Peyer's patch (tissue), 4 donors: Measurements from ENCODE around the gene IL34. TPM values are rescaled to one million over a fixed set of nuclear protein-coding genes. Genes with fewer than 3 reads are reported as not detected.

Source experiments
- DNase-seq, 3 donors: peaks; one replicate each; pipeline ENCODE4 v3.0.0-alpha.2; 2017 to 2019
- H3K27ac ChIP-seq, 4 donors: fragments of 200-600 bp; sonication (generic); one replicate each; pipeline ENCODE4 v1.5.1; 2016 to 2019
- H3K27me3 ChIP-seq, 2 donors: fragments of 200-600 bp; sonication (generic); one replicate each; pipeline ENCODE4 v1.5.1; 2019
- H3K36me3 ChIP-seq, 3 donors: fragments of 200-600 bp; sonication (generic); one replicate each; pipeline ENCODE4 v1.5.1; 2016 to 2019
- H3K4me1 ChIP-seq, 4 donors: fragments of 200-600 bp; sonication (generic); one replicate each; pipeline ENCODE4 v1.5.1; 2016 to 2019
- H3K4me3 ChIP-seq, 4 donors: fragments of 200-600 bp; sonication (generic); 1 replicate in 3 of 4; 2 replicates in 1 of 4; pipeline ENCODE4 v1.5.1; 2016 to 2019; ENCODE audit warnings: mild to moderate bottlenecking in 1 of 4
- H3K9me3 ChIP-seq, 4 donors: fragments of 200-600 bp; sonication (generic); one replicate each; pipeline ENCODE4 v1.5.1; 2016 to 2019; ENCODE audit warnings: mild to moderate bottlenecking in 1 of 4
- POLR2A ChIP-seq, 2 donors: fragments of 450-650 bp; IDR thresholded peaks; one replicate each; pipeline ENCODE4 v1.5.1; 2017; ENCODE audit warnings: antibody characterized with exemption in 2 of 2, mild to moderate bottlenecking in 2 of 2, moderate library complexity in 2 of 2
- total RNA-seq, 4 donors: library from RNA; depleted of rRNA; stranded (reverse); fragments of >200 nt; gene quantifications; one replicate each; pipeline ENCODE4 v1.1.0, GENCODE V29; 2016
- TF ChIP-seq, protein P1 (sequence below), 6 experiments: fragments of 450-650 bp in 4 of 6; fragments of 200-600 bp in 2 of 6; sonication (generic) in 1 of 6; IDR thresholded peaks; one replicate each; pipeline ENCODE4 v1.5.1; 2017 to 2019; ENCODE audit warnings: antibody characterized with exemption in 6 of 6, mild to moderate bottlenecking in 3 of 6, moderate library complexity in 1 of 6

IL34 gene
- total RNA-seq, 4 donors from 2014 or later: 1.6 to 23.1 (median 2.6) TPM

DNA sequence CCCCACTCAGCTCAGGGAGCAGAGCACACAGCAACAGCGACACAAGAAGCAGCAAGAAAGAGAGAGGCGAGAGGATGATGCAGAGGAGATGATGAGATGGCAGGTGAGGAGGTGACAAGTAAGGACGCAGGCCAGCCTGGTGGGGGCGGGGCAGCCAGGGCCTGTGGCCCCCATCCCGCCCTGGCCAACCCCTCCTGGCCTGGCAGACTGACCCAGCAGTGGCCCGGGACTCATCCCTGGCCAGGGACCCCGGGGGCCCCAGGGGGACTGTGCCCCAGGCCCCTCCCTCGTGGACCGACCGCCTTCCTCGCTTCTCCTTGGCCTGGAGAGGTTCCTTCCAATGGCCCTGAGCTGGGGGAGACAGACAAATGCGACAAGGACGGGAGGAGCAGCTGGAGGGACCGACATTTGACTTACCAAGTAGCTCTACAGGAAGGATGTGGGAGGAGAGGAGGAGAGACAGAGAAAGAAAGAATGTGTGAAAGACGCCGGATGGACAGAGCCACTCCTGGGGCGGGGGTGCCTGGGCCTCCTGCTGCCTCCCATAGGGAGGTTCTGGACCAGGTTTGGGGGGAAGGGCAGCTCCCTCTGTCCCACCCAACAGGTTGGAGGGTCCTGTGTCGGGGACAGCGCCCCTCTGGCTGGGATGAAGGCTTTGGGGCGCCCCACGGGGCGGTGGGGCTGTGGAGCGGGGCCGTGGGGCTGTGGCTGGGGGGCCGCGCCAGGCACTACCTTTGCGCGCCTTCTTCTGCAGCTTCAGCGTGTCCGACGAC, 32.7 kb downstream of the IL34 start:
- H3K9me3 ChIP-seq: no peaks in the 10 kb centered on the region
- H3K4me3 ChIP-seq: no peak overlapping the region
- peaks cover 0 to 37% (median 0%) of the 10 kb centered on the region in 4 donors for H3K4me1 ChIP-seq
- no peaks in the 10 kb centered on the region for H3K27me3 ChIP-seq
- peak overlapping the region in 1 of 4 donors; percentile 10 for H3K27ac ChIP-seq
- H3K36me3 ChIP-seq: peaks cover 0 to 47% (median 0%) of the 10 kb centered on the region in 3 donors
- no peak for DNase-seq
- no peak for TF ChIP-seq POLR2A (IDR thresholded peaks at IDR 0.05)
- TF ChIP-seq, protein P1, sequence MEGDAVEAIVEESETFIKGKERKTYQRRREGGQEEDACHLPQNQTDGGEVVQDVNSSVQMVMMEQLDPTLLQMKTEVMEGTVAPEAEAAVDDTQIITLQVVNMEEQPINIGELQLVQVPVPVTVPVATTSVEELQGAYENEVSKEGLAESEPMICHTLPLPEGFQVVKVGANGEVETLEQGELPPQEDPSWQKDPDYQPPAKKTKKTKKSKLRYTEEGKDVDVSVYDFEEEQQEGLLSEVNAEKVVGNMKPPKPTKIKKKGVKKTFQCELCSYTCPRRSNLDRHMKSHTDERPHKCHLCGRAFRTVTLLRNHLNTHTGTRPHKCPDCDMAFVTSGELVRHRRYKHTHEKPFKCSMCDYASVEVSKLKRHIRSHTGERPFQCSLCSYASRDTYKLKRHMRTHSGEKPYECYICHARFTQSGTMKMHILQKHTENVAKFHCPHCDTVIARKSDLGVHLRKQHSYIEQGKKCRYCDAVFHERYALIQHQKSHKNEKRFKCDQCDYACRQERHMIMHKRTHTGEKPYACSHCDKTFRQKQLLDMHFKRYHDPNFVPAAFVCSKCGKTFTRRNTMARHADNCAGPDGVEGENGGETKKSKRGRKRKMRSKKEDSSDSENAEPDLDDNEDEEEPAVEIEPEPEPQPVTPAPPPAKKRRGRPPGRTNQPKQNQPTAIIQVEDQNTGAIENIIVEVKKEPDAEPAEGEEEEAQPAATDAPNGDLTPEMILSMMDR (IDR thresholded peaks at IDR 0.05): no peak

GRCh38 chr16:70679671-70680494, 33.5 kb downstream of the IL34 start:
- Histone ChIP-seq H3K27me3 (no peaks in the 10 kb centered on the region), H3K36me3 (peaks cover 0 to 40% (median 0%) of the 10 kb centered on the region in 3 donors), H3K9me3 (no peaks in the 10 kb centered on the region), H3K4me3 (peak overlapping the region in 1 of 4 donors; percentile 23), H3K4me1 (peaks cover 0 to 37% (median under 1%) of the 10 kb centered on the region in 4 donors), H3K27ac (peak overlapping the region in 2 of 4 donors; percentile 35 to 79)
- TF ChIP-seq POLR2A (IDR thresholded peaks at IDR 0.05): no peak
- TF ChIP-seq, protein P1 (IDR thresholded peaks at IDR 0.05): peak in 4 of 6 experiments; percentile 14 to 74 (median 63)
- no peak for DNase-seq

GRCh38 chr16:70680495-70681381, 34.4 kb downstream of the IL34 start:
- peak overlapping the region in 3 of 4 donors; percentile 53 to 79 (median 57) for H3K27ac ChIP-seq
- H3K4me3 ChIP-seq: no peak overlapping the region
- H3K36me3 ChIP-seq: peaks cover 0 to 33% (median 0%) of the 10 kb centered on the region in 3 donors
- DNase-seq: no peak
- TF ChIP-seq, protein P1 (IDR thresholded peaks at IDR 0.05): no peak
- TF ChIP-seq POLR2A (IDR thresholded peaks at IDR 0.05): no peak
- no peaks in the 10 kb centered on the region for H3K9me3 ChIP-seq
- H3K4me1 ChIP-seq: peaks cover 0 to 42% (median 6%) of the 10 kb centered on the region in 4 donors
- no peaks in the 10 kb centered on the region for H3K27me3 ChIP-seq

DNA sequence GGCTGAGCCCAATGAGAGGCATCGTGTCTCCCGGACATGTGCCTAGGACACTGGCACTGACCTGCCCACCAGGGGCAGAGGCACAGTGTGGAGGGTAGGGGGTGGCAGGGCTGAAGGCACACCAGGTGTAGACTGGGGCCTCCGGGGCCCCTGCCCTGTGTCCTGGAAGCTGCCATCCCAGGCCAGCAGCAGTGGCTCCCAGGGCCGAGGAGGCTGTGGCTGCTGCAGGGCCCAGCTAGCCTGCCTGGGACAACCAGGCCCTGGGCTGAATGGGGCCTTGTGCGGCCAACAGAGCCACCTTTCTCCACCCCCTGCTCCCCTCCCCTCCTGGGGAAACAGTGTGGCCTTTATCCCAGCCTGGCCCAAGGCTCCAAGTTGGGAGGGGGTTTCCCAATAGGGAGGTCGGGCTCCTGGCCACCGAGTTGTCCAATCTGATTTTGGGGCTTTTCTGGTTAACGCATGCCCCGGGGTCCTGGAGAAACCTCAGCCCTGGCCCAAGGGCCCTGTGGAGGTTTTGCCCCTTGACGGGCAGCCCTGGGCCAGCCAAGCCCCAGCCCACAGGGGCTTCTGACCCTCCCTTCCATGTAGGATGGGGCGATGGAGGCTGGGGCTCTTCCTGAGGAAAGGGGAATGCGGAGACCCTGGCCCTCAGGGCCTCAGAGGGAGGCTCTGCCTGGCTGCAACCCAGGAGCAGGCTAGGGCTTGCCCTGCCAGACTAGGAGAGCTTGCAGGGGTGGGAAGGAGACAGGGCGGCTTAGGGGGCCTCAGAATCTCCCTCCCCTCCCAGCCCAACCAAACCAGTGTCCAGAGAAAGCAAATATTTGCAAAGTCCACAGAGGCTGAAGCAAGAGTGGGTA, 35.3 kb downstream of the IL34 start:
- no peak for DNase-seq
- peaks cover 0 to 29% (median 0%) of the 10 kb centered on the region in 3 donors for H3K36me3 ChIP-seq
- H3K27ac ChIP-seq: peak overlapping the region in 3 of 4 donors; percentile 53 to 79 (median 57)

More for the DNA sequence above, 35.3 kb downstream of the IL34 start:
- peak overlapping the region in 1 of 4 donors; percentile 58 for H3K4me3 ChIP-seq
- no peak for TF ChIP-seq POLR2A (IDR thresholded peaks at IDR 0.05)
- TF ChIP-seq, protein P1 (IDR thresholded peaks at IDR 0.05): no peak
- H3K9me3 ChIP-seq: no peaks in the 10 kb centered on the region
- H3K4me1 ChIP-seq: peaks cover 0 to 47% (median 8%) of the 10 kb centered on the region in 4 donors
- no peaks in the 10 kb centered on the region for H3K27me3 ChIP-seq
